ENCODE results near the gene NUAK1.

The NUAK1 gene

GRCh38 chr12:106113446-106113823, 25.3 kb downstream of the NUAK1 start:
- DNase-seq (ENCODE audit: insufficient read length, low spot score) = no peak

GRCh38 chr12:106113042-106113441, 25.7 kb downstream of the NUAK1 start:
- DNase-seq (ENCODE audit: insufficient read length, low spot score) (no peak), FAIRE-seq (no peak)

More at GRCh38 chr12:106113446-106113823, 25.3 kb downstream of the NUAK1 start:
- FAIRE-seq = no peak

GRCh38 chr12:106112145-106112821, 26.5 kb downstream of the NUAK1 start:
- DNase-seq (ENCODE audit: insufficient read length, low spot score) = no peak
- no peak for FAIRE-seq

- FAIRE-seq = no peak
- no peak for DNase-seq (ENCODE audit: insufficient read length, low spot score)
Measured at GRCh38 chr12:106110626-106111300, 28.0 kb downstream of the NUAK1 start.

- DNase-seq (ENCODE audit: insufficient read length, low spot score) (no peak), FAIRE-seq (no peak)
Measured at GRCh38 chr12:106109168-106109910, 29.4 kb downstream of the NUAK1 start.

- FAIRE-seq = no peak
- DNase-seq (ENCODE audit: insufficient read length, low spot score) = no peak
Measured at GRCh38 chr12:106108185-106108835, 30.4 kb downstream of the NUAK1 start.

GRCh38 chr12:106107566-106107965, 31.2 kb downstream of the NUAK1 start:
- no peak for FAIRE-seq

GRCh38 chr12:106106892-106107291, 31.9 kb downstream of the NUAK1 start:
- FAIRE-seq = no peak
- no peak for DNase-seq (ENCODE audit: insufficient read length, low spot score)

More at GRCh38 chr12:106107566-106107965, 31.2 kb downstream of the NUAK1 start:
- no peak for DNase-seq (ENCODE audit: insufficient read length, low spot score)

- FAIRE-seq (no peak), DNase-seq (ENCODE audit: insufficient read length, low spot score) (no peak)
Measured at GRCh38 chr12:106106061-106106566, 32.6 kb downstream of the NUAK1 start.

GRCh38 chr12:106101803-106102202, 37.0 kb downstream of the NUAK1 start:
- DNase-seq (ENCODE audit: insufficient read length, low spot score) (no peak), FAIRE-seq (no peak)

- DNase-seq (ENCODE audit: insufficient read length, low spot score) = no peak
Measured at GRCh38 chr12:106098691-106099200, 40.0 kb downstream of the NUAK1 start.

GRCh38 chr12:106097011-106097410, 41.7 kb downstream of the NUAK1 start:
- DNase-seq (ENCODE audit: insufficient read length, low spot score) (no peak), FAIRE-seq (no peak)

More at GRCh38 chr12:106098691-106099200, 40.0 kb downstream of the NUAK1 start:
- FAIRE-seq = no peak

GRCh38 chr12:106096376-106096775, 42.4 kb downstream of the NUAK1 start:
- no peak for FAIRE-seq
- no peak for DNase-seq (ENCODE audit: insufficient read length, low spot score)

- DNase-seq (ENCODE audit: insufficient read length, low spot score) (no peak), FAIRE-seq (no peak)
Measured at GRCh38 chr12:106094304-106094703, 44.5 kb downstream of the NUAK1 start.

- DNase-seq (ENCODE audit: insufficient read length, low spot score) (no peak), FAIRE-seq (no peak)
Measured at GRCh38 chr12:106093246-106093645, 45.5 kb downstream of the NUAK1 start.

- DNase-seq (ENCODE audit: insufficient read length, low spot score) (no peak), FAIRE-seq (no peak)
Measured at GRCh38 chr12:106091446-106091820, 47.3 kb downstream of the NUAK1 start.

- FAIRE-seq = no peak
- no peak for DNase-seq (ENCODE audit: insufficient read length, low spot score)
Measured at GRCh38 chr12:106090591-106091445, 47.9 kb downstream of the NUAK1 start.

- no peak for DNase-seq (ENCODE audit: insufficient read length, low spot score)
- FAIRE-seq = no peak
Measured at GRCh38 chr12:106089935-106090334, 48.8 kb downstream of the NUAK1 start.

GRCh38 chr12:106088811-106089485, 49.8 kb downstream of the NUAK1 start:
- no peak for DNase-seq (ENCODE audit: insufficient read length, low spot score)
- no peak for FAIRE-seq
